RWPE2 (cell line): ENCODE results near the gene PSMB1.
"Not testable (repeated sequence)": the region's sequence is repeated elsewhere in the genome, so short reads cannot be mapped to it uniquely, and the experiment has no call there.

Source experiments
- ATAC-seq: fragments of 200-7000 bp; cut with Tn5 transposase; 3 replicates; pipeline ENCODE4 v1.9.1; 2021; ENCODE audit warnings: low read depth
- DNase-seq: peaks from one replicate; pipeline ENCODE4 v3.0.0-alpha.2; 2020; ENCODE audit warnings: low spot score
- H3K27ac ChIP-seq: fragments of 450-650 bp; 2 replicates; pipeline ENCODE4 v1.5.1; 2017; ENCODE audit warnings: mild to moderate bottlenecking; ENCODE audit not compliant: poor library complexity, severe bottlenecking
- H3K27me3 ChIP-seq: fragments of 250-450 bp; sonication (Bioruptor Pico); 2 replicates; pipeline ENCODE4 v1.5.1; 2021; ENCODE audit warnings: mild to moderate bottlenecking, moderate library complexity; ENCODE audit not compliant: insufficient read depth, poor library complexity, severe bottlenecking
- H3K36me3 ChIP-seq: fragments of 250-450 bp; sonication (Bioruptor Pico); 2 replicates; pipeline ENCODE4 v1.5.1; 2020; ENCODE audit warnings: low read depth, mild to moderate bottlenecking, moderate library complexity
- H3K4me1 ChIP-seq: fragments of 250-450 bp; sonication (Bioruptor Pico); 2 replicates; pipeline ENCODE4 v1.5.1; 2021; ENCODE audit warnings: mild to moderate bottlenecking, moderate library complexity; ENCODE audit not compliant: insufficient read depth, poor library complexity, severe bottlenecking
- H3K4me3 ChIP-seq: fragments of 250-450 bp; sonication (Bioruptor Pico); 2 replicates; pipeline ENCODE4 v1.5.1; 2021; ENCODE audit warnings: mild to moderate bottlenecking, moderate library complexity; ENCODE audit not compliant: severe bottlenecking
- H3K9me3 ChIP-seq: fragments of 250-450 bp; sonication (Bioruptor Pico); 2 replicates; pipeline ENCODE4 v1.5.1; 2021; ENCODE audit warnings: mild to moderate bottlenecking, moderate library complexity; ENCODE audit not compliant: severe bottlenecking
- TF ChIP-seq, protein P1 (sequence below): fragments of 450-650 bp; IDR thresholded peaks from one replicate; pipeline ENCODE4 v1.5.1; 2017; ENCODE audit warnings: mild to moderate bottlenecking, moderate library complexity; ENCODE audit not compliant: poor library complexity, severe bottlenecking

PSMB1 gene

GRCh38 chr6:170516783-170517616 lies 36.1 kb downstream of the PSMB1 start:
- TF ChIP-seq, protein P1, sequence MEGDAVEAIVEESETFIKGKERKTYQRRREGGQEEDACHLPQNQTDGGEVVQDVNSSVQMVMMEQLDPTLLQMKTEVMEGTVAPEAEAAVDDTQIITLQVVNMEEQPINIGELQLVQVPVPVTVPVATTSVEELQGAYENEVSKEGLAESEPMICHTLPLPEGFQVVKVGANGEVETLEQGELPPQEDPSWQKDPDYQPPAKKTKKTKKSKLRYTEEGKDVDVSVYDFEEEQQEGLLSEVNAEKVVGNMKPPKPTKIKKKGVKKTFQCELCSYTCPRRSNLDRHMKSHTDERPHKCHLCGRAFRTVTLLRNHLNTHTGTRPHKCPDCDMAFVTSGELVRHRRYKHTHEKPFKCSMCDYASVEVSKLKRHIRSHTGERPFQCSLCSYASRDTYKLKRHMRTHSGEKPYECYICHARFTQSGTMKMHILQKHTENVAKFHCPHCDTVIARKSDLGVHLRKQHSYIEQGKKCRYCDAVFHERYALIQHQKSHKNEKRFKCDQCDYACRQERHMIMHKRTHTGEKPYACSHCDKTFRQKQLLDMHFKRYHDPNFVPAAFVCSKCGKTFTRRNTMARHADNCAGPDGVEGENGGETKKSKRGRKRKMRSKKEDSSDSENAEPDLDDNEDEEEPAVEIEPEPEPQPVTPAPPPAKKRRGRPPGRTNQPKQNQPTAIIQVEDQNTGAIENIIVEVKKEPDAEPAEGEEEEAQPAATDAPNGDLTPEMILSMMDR: peak; percentile 62
- DNase-seq: no peak
- H3K27ac ChIP-seq: no peak overlapping the region
- H3K4me3 ChIP-seq: no peak overlapping the region
- H3K27me3 ChIP-seq: no peaks in the 10 kb centered on the region
- H3K4me1 ChIP-seq: no peaks in the 10 kb centered on the region
- H3K9me3 ChIP-seq: peaks cover 5% of the 10 kb centered on the region
- ATAC-seq: peak; percentile 50; the same call in 1 of the 3 replicates
- H3K36me3 ChIP-seq: no peaks in the 10 kb centered on the region

GRCh38 chr6:170514908-170515307 lies 38.2 kb downstream of the PSMB1 start:
- no peaks in the 10 kb centered on the region for H3K4me1 ChIP-seq
- H3K27me3 ChIP-seq: no peaks in the 10 kb centered on the region
- TF ChIP-seq, protein P1: no peak
- DNase-seq: no peak
- no peak overlapping the region for H3K4me3 ChIP-seq
- H3K9me3 ChIP-seq: peaks cover 5% of the 10 kb centered on the region
- no peaks in the 10 kb centered on the region for H3K36me3 ChIP-seq
- no peak for ATAC-seq
- H3K27ac ChIP-seq: no peak overlapping the region

DNA sequence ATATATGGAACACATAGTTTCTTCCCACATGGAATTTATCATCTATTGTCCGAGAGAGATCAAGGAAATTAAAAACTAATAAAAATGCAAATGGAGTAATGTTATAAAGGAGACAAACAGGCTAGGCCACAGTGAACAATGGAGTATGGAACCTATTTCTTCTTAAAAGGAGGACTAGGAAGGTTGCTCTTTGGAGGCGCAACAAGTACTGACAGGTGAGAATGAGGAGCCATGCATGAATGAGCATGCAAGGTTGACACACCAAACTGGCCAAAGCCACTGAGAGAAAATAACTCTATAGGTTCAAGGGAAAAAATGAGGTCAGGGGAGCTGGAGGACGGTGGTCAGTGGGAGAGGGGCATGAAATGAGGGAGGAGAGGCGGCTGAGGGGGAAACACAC lies 40.9 kb downstream of the PSMB1 start:
- Histone ChIP-seq H3K4me3 (no peak overlapping the region), H3K4me1 (no peaks in the 10 kb centered on the region), H3K27me3 (no peaks in the 10 kb centered on the region), H3K9me3 (peaks cover 5% of the 10 kb centered on the region), H3K36me3 (no peaks in the 10 kb centered on the region), H3K27ac (no peak overlapping the region)
- ATAC-seq (no peak), DNase-seq (no peak)
- TF ChIP-seq, protein P1: no peak

GRCh38 chr6:170510631-170511030 lies 42.5 kb downstream of the PSMB1 start:
- DNase-seq (no peak), ATAC-seq (no peak)
- no peak overlapping the region for H3K4me3 ChIP-seq
- no peaks in the 10 kb centered on the region for H3K9me3 ChIP-seq
- H3K27me3 ChIP-seq: no peaks in the 10 kb centered on the region
- TF ChIP-seq, protein P1: no peak
- H3K36me3 ChIP-seq: no peaks in the 10 kb centered on the region
- no peak overlapping the region for H3K27ac ChIP-seq
- no peaks in the 10 kb centered on the region for H3K4me1 ChIP-seq

DNA sequence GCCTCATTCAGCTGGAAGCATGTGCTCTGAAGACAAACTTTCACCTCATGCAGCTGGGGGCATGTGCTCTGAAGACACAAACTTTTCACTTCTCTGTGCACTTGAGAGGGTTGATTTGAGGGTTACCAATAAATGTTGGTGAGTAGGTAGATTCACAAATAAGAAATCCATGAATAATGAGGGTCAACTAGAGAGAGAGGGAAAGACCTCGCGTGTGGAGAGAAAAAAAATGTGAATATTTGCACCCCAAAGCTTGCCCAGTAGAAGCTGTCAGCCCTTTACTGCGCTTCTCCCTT lies 43.4 kb downstream of the PSMB1 start:
- DNase-seq (no peak), ATAC-seq (no peak)
- TF ChIP-seq, protein P1: no peak
- Histone ChIP-seq H3K36me3 (no peaks in the 10 kb centered on the region), H3K4me1 (no peaks in the 10 kb centered on the region), H3K27ac (no peak overlapping the region), H3K9me3 (no peaks in the 10 kb centered on the region), H3K27me3 (no peaks in the 10 kb centered on the region), H3K4me3 (no peak overlapping the region)

DNA sequence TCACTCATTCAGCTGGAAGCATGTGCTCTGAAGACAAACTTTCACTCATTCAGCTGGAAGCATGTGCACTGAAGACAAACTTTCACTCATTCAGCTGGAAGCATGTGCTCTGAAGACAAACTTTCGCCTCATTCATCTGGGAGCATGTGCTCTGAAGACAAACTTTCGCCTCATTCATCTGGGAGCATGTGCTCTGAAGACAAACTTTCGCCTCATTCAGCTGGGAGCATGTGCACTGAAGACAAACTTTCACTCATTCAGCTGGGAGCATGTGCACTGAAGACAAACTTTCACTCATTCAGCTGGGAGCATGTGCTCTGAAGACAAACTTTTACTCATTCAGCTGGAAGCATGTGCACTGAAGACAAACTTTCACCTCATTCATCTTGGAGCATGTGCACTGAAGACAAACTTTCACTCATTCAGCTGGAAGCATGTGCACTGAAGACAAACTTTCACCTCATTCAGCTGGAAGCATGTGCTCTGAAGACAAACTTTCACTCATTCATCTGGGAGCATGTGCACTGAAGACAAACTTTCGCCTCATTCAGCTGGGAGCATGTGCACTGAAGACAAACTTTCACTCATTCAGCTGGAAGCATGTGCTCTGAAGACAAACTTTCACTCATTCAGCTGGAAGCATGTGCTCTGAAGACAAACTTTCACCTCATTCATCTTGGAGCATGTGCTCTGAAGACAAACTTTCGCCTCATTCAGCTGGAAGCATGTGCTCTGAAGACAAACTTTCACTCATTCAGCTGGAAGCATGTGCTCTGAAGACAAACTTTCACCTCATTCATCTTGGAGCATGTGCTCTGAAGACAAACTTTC lies 44.0 kb downstream of the PSMB1 start:
- H3K27ac ChIP-seq, H3K4me1 ChIP-seq, DNase-seq, H3K4me3 ChIP-seq, H3K9me3 ChIP-seq, H3K27me3 ChIP-seq, ATAC-seq, H3K36me3 ChIP-seq: not testable (repeated sequence)

- DNase-seq, H3K36me3 ChIP-seq, H3K4me3 ChIP-seq, H3K27me3 ChIP-seq, H3K4me1 ChIP-seq, ATAC-seq, H3K27ac ChIP-seq, H3K9me3 ChIP-seq: not testable (repeated sequence)
These were observed 44.8 kb downstream of the PSMB1 start for GRCh38 chr6:170508275-170508674.
